GM23338 (cell line): Measurements from ENCODE around the gene ENOX2. TPM values are rescaled to one million over a fixed set of nuclear protein-coding genes. Genes with fewer than 3 reads are reported as not detected.

Source experiments
- ATAC-seq: fragments of 200-7000 bp; cut with Tn5 transposase; 3 replicates; pipeline ENCODE4 v1.9.1; 2020
- DNase-seq: peaks from one replicate; pipeline ENCODE4 v3.0.0-alpha.2; 2015; ENCODE audit warnings: low spot score
- H2AFZ ChIP-seq: fragments of 200-600 bp; sonication (generic); 2 replicates; pipeline ENCODE4 v1.8.0; 2016; ENCODE audit warnings: antibody characterized with exemption, mild to moderate bottlenecking, moderate library complexity
- H3F3A ChIP-seq: fragments of 200-600 bp; sonication (generic); replicated peaks from 2 replicates; pipeline ENCODE4 v1.8.0; 2017; ENCODE audit warnings: antibody characterized with exemption, mixed run types, low read depth
- H3K27ac ChIP-seq: fragments of 200-600 bp; sonication (generic); 2 replicates; pipeline ENCODE4 v1.6.1; 2016; ENCODE audit warnings: low read depth
- H3K27me3 ChIP-seq: fragments of 200-600 bp; sonication (generic); 2 replicates; pipeline ENCODE4 v1.8.0; 2016; ENCODE audit warnings: mild to moderate bottlenecking, mixed run types, moderate library complexity; ENCODE audit not compliant: insufficient read depth
- H3K36me3 ChIP-seq: fragments of 200-600 bp; sonication (generic); 2 replicates; pipeline ENCODE4 v1.8.0; 2016; ENCODE audit warnings: mild to moderate bottlenecking; ENCODE audit not compliant: insufficient read depth
- H3K4me1 ChIP-seq: fragments of 200-600 bp; sonication (generic); 2 replicates; pipeline ENCODE4 v1.8.0; 2016; ENCODE audit warnings: mild to moderate bottlenecking, moderate library complexity; ENCODE audit not compliant: insufficient read depth
- H3K4me2 ChIP-seq: fragments of 200-600 bp; sonication (generic); 2 replicates; pipeline ENCODE4 v1.7.1; 2017; ENCODE audit warnings: mixed run types
- H3K4me3 ChIP-seq: fragments of 200-600 bp; sonication (generic); 2 replicates; pipeline ENCODE4 v1.6.1; 2016; ENCODE audit warnings: mixed run types
- H3K79me2 ChIP-seq: fragments of 200-600 bp; sonication (generic); replicated peaks from 2 replicates; pipeline ENCODE4 v1.8.0; 2017; ENCODE audit warnings: mild to moderate bottlenecking; ENCODE audit not compliant: insufficient read depth
- H3K9me2 ChIP-seq: fragments of 200-600 bp; sonication (generic); 2 replicates; pipeline ENCODE4 v1.8.0; 2017; ENCODE audit not compliant: insufficient read depth
- H4K20me1 ChIP-seq: fragments of 200-600 bp; sonication (generic); replicated peaks from 2 replicates; pipeline ENCODE4 v1.8.0; 2017; ENCODE audit warnings: mild to moderate bottlenecking; ENCODE audit not compliant: insufficient read depth
- H3K27ac Mint-ChIP-seq: 2 replicates; pipeline ENCODE4 v1.8.0; 2020; ENCODE audit warnings: inconsistent platforms, mild to moderate bottlenecking, moderate library complexity, mixed read lengths
- H3K27me3 Mint-ChIP-seq: 3 replicates; pipeline ENCODE4 v1.8.0; 2022; ENCODE audit warnings: low read depth, mild to moderate bottlenecking, moderate library complexity, mixed read lengths, inconsistent platforms; ENCODE audit not compliant: insufficient read depth, poor library complexity
- H3K36me3 Mint-ChIP-seq: 3 replicates; pipeline ENCODE4 v1.8.0; 2021; ENCODE audit warnings: low read depth, mild to moderate bottlenecking, inconsistent platforms, moderate library complexity, mixed read lengths
- H3K4me1 Mint-ChIP-seq: 3 replicates; pipeline ENCODE4 v1.8.0; 2020; ENCODE audit warnings: mild to moderate bottlenecking, inconsistent platforms, mixed read lengths
- H3K4me3 Mint-ChIP-seq: 3 replicates; pipeline ENCODE4 v1.8.0; 2021; ENCODE audit warnings: moderate library complexity, mild to moderate bottlenecking, inconsistent platforms, mixed read lengths
- H3K9me3 Mint-ChIP-seq: 3 replicates; pipeline ENCODE4 v1.8.0; 2020; ENCODE audit warnings: moderate library complexity, mild to moderate bottlenecking, inconsistent platforms, mixed read lengths
- CREB1 ChIP-seq: fragments of 250-450 bp; sonication (Bioruptor Pico); IDR thresholded peaks from 2 replicates; pipeline ENCODE4 v1.5.0; 2020; ENCODE audit warnings: low read depth, mild to moderate bottlenecking, moderate library complexity
- EZH2 ChIP-seq: fragments of 200-600 bp; sonication (generic); IDR thresholded peaks from one replicate; pipeline ENCODE4 v1.8.0; 2017; ENCODE audit warnings: antibody characterized with exemption, mild to moderate bottlenecking, low read depth; ENCODE audit not compliant: unreplicated experiment
- EZH2phosphoT487 ChIP-seq: fragments of 200-600 bp; sonication (generic); IDR thresholded peaks from one replicate; pipeline ENCODE4 v1.8.1; 2018; ENCODE audit warnings: antibody characterized with exemption; ENCODE audit not compliant: unreplicated experiment
- JUNB ChIP-seq: IDR thresholded peaks from one replicate; pipeline ENCODE4 v1.6.1; 2016; ENCODE audit warnings: antibody characterized with exemption; ENCODE audit not compliant: unreplicated experiment
- NANOG ChIP-seq: IDR thresholded peaks from 2 replicates; pipeline ENCODE4 v1.6.1; 2016; ENCODE audit warnings: antibody characterized with exemption, borderline replicate concordance
- POLR2AphosphoS5 ChIP-seq: IDR thresholded peaks from 2 replicates; pipeline ENCODE4 v1.6.1; 2016; ENCODE audit warnings: antibody characterized with exemption, low read depth
- REST ChIP-seq: IDR thresholded peaks from one replicate; pipeline ENCODE4 v1.6.1; 2018; ENCODE audit warnings: antibody characterized with exemption; ENCODE audit not compliant: unreplicated experiment
- STAT1 ChIP-seq: IDR thresholded peaks from one replicate; pipeline ENCODE4 v1.6.1; 2016; ENCODE audit warnings: antibody characterized with exemption; ENCODE audit not compliant: unreplicated experiment
- ZNF114 ChIP-seq: fragments of 250-450 bp; sonication (Bioruptor Pico); IDR thresholded peaks from 2 replicates; pipeline ENCODE4 v1.5.0; 2020; ENCODE audit warnings: mild to moderate bottlenecking, moderate library complexity
- ZNF331 ChIP-seq: fragments of 250-450 bp; sonication (Bioruptor Pico); IDR thresholded peaks from 2 replicates; pipeline ENCODE4 v1.5.0; 2020; ENCODE audit warnings: low read depth, mild to moderate bottlenecking, moderate library complexity
- polyA plus RNA-seq: library from polyadenylated mRNA; unstranded; fragments of >200 nt; fragmentation: Nextera tagmentation; extraction: Ambion mirVana; gene quantifications from 2 replicates; pipeline ENCODE4 v1.2.1, GENCODE V29; 2016
- total RNA-seq: library from RNA; depleted of rRNA; stranded (reverse); fragments of >200 nt; shearing (Covaris generic); gene quantifications from 2 replicates; pipeline ENCODE4 v1.2.3, GENCODE V29; 2014
- TF ChIP-seq, protein P1 (sequence below): IDR thresholded peaks from 2 replicates; pipeline ENCODE4 v1.6.1; 2016; ENCODE audit warnings: antibody characterized with exemption
- TF ChIP-seq, protein P2 (sequence below), 2 experiments: fragments of 200-600 bp in 1 of 2; sonication (generic) in 1 of 2; conservative IDR thresholded peaks; 2 replicates each; pipeline versions ENCODE4 v1.5.1 to v1.6.1; 2016 to 2017; ENCODE audit warnings: antibody characterized with exemption in 2 of 2, low read depth in 2 of 2, mild to moderate bottlenecking in 2 of 2, moderate library complexity in 1 of 2
- TF ChIP-seq, protein P3 (sequence below): fragments of 250-450 bp; sonication (Bioruptor Pico); IDR thresholded peaks from 2 replicates; pipeline ENCODE4 v1.5.0; 2020; ENCODE audit warnings: mild to moderate bottlenecking, moderate library complexity

Gene ENOX2
- total and polyA plus RNA-seq, 2 experiments from 2014 or later: 9.6 to 11.2 TPM

DNA sequence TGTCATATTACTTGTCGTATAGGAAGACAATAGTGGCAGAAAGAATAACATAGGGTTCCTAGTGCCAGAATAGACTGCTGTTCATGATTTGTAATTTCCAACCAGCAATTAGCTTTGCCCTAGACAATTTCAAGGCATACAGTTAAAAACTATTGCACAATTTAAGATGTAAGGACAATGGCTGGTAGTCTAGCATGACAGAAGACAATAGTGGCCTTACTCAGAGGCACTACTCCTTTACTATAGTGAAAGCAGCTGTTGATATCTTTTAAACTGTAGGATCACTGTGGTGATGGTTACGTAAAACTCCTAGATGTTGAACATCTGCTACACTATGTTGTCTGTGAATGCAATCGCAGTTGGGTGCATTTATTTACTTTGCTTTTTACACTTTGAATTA, 266.7 kb downstream of the ENOX2 start:
- Histone ChIP-seq H2AFZ (no peak overlapping the region), H3K27ac (no peak overlapping the region), H3K9me2 (no peaks in the 10 kb centered on the region), H3K79me2 (no peaks in the 10 kb centered on the region), H3K4me1 (peaks cover 12% of the 10 kb centered on the region; the same call in 1 of the 2 replicates), H4K20me1 (no peaks in the 10 kb centered on the region), H3K27me3 (no peaks in the 10 kb centered on the region), H3K36me3 (no peaks in the 10 kb centered on the region), H3K4me2 (no peak overlapping the region), H3K4me3 (no peak overlapping the region), H3F3A (no peaks in the 10 kb centered on the region)
- Mint-ChIP-seq H3K9me3 (no peaks in the 10 kb centered on the region), H3K4me1 (peaks cover 18% of the 10 kb centered on the region), H3K27me3 (no peaks in the 10 kb centered on the region), H3K27ac (no peak overlapping the region), H3K36me3 (no peaks in the 10 kb centered on the region), H3K4me3 (no peak overlapping the region)
- ATAC-seq (no peak), DNase-seq (no peak)
- TF ChIP-seq, protein P1, sequence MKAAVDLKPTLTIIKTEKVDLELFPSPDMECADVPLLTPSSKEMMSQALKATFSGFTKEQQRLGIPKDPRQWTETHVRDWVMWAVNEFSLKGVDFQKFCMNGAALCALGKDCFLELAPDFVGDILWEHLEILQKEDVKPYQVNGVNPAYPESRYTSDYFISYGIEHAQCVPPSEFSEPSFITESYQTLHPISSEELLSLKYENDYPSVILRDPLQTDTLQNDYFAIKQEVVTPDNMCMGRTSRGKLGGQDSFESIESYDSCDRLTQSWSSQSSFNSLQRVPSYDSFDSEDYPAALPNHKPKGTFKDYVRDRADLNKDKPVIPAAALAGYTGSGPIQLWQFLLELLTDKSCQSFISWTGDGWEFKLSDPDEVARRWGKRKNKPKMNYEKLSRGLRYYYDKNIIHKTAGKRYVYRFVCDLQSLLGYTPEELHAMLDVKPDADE: no peak
- TF ChIP-seq EZH2phosphoT487 (no peak), EZH2 (no peak), JUNB (no peak), POLR2AphosphoS5 (no peak), ZNF114 (CRISPR knock-in tag) (no peak), STAT1 (no peak), REST (no peak), ZNF331 (CRISPR knock-in tag) (no peak), NANOG (no peak), CREB1 (CRISPR knock-in tag) (no peak)
- TF ChIP-seq, protein P2, sequence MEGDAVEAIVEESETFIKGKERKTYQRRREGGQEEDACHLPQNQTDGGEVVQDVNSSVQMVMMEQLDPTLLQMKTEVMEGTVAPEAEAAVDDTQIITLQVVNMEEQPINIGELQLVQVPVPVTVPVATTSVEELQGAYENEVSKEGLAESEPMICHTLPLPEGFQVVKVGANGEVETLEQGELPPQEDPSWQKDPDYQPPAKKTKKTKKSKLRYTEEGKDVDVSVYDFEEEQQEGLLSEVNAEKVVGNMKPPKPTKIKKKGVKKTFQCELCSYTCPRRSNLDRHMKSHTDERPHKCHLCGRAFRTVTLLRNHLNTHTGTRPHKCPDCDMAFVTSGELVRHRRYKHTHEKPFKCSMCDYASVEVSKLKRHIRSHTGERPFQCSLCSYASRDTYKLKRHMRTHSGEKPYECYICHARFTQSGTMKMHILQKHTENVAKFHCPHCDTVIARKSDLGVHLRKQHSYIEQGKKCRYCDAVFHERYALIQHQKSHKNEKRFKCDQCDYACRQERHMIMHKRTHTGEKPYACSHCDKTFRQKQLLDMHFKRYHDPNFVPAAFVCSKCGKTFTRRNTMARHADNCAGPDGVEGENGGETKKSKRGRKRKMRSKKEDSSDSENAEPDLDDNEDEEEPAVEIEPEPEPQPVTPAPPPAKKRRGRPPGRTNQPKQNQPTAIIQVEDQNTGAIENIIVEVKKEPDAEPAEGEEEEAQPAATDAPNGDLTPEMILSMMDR (conservative IDR thresholded peaks at IDR 0.05; ENCODE audit: low read depth in 2 of 2): no peak
- TF ChIP-seq, protein P3, sequence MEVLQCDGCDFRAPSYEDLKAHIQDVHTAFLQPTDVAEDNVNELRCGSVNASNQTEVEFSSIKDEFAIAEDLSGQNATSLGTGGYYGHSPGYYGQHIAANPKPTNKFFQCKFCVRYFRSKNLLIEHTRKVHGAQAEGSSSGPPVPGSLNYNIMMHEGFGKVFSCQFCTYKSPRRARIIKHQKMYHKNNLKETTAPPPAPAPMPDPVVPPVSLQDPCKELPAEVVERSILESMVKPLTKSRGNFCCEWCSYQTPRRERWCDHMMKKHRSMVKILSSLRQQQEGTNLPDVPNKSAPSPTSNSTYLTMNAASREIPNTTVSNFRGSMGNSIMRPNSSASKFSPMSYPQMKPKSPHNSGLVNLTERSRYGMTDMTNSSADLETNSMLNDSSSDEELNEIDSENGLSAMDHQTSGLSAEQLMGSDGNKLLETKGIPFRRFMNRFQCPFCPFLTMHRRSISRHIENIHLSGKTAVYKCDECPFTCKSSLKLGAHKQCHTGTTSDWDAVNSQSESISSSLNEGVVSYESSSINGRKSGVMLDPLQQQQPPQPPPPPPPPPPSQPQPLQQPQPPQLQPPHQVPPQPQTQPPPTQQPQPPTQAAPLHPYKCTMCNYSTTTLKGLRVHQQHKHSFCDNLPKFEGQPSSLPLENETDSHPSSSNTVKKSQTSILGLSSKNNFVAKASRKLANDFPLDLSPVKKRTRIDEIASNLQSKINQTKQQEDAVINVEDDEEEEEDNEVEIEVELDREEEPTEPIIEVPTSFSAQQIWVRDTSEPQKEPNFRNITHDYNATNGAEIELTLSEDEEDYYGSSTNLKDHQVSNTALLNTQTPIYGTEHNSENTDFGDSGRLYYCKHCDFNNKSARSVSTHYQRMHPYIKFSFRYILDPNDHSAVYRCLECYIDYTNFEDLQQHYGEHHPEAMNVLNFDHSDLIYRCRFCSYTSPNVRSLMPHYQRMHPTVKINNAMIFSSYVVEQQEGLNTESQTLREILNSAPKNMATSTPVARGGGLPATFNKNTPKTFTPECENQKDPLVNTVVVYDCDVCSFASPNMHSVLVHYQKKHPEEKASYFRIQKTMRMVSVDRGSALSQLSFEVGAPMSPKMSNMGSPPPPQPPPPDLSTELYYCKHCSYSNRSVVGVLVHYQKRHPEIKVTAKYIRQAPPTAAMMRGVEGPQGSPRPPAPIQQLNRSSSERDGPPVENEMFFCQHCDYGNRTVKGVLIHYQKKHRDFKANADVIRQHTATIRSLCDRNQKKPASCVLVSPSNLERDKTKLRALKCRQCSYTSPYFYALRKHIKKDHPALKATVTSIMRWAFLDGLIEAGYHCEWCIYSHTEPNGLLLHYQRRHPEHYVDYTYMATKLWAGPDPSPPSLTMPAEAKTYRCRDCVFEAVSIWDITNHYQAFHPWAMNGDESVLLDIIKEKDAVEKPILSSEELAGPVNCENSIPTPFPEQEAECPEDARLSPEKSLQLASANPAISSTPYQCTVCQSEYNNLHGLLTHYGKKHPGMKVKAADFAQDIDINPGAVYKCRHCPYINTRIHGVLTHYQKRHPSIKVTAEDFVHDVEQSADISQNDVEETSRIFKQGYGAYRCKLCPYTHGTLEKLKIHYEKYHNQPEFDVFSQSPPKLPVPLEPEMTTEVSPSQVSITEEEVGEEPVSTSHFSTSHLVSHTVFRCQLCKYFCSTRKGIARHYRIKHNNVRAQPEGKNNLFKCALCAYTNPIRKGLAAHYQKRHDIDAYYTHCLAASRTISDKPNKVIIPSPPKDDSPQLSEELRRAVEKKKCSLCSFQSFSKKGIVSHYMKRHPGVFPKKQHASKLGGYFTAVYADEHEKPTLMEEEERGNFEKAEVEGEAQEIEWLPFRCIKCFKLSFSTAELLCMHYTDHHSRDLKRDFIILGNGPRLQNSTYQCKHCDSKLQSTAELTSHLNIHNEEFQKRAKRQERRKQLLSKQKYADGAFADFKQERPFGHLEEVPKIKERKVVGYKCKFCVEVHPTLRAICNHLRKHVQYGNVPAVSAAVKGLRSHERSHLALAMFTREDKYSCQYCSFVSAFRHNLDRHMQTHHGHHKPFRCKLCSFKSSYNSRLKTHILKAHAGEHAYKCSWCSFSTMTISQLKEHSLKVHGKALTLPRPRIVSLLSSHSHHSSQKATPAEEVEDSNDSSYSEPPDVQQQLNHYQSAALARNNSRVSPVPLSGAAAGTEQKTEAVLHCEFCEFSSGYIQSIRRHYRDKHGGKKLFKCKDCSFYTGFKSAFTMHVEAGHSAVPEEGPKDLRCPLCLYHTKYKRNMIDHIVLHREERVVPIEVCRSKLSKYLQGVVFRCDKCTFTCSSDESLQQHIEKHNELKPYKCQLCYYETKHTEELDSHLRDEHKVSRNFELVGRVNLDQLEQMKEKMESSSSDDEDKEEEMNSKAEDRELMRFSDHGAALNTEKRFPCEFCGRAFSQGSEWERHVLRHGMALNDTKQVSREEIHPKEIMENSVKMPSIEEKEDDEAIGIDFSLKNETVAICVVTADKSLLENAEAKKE (CRISPR knock-in tag): no peak
